AG04450 (cell line): Measurements from ENCODE around the gene PCDHGB4. TPM values are rescaled to one million over a fixed set of nuclear protein-coding genes. Genes with fewer than 3 reads are reported as not detected.
"Not testable (repeated sequence)": the region's sequence is repeated elsewhere in the genome, so short reads cannot be mapped to it uniquely, and the experiment has no call there.

Experiments used
- CTCF ChIA-PET: fragments of 300-600, 350-600 bp; formaldehyde crosslinking; extraction: SDS; loops from one replicate; lab custom pipeline; 2022; ENCODE audit warnings: antibody characterized with exemption, inconsistent platforms; lab: Charles Lee
- POLR2A ChIA-PET: fragments of 350-600 bp; formaldehyde crosslinking; extraction: SDS; loops from one replicate; lab custom pipeline; 2021; ENCODE audit warnings: antibody characterized with exemption, inconsistent platforms; lab: Yijun Ruan, JAX
- DNase-seq: peaks from one replicate; pipeline ENCODE4 v3.0.0-alpha.2; 2011; ENCODE audit warnings: low read depth, low spot score
- H3K27ac ChIP-seq: one replicate; pipeline ENCODE4 v1.5.1; 2012; ENCODE audit warnings: low read depth, low read length, control low read depth
- H3K27me3 ChIP-seq: one replicate; pipeline ENCODE4 v1.6.0; 2012; ENCODE audit warnings: low read length; ENCODE audit not compliant: control insufficient read depth, insufficient read depth
- H3K4me3 ChIP-seq: 2 replicates; pipeline ENCODE4 v1.5.1; 2011; ENCODE audit warnings: mild to moderate bottlenecking, low read depth, low read length, control low read depth
- H3K9me3 ChIP-seq: 2 replicates; pipeline ENCODE4 v1.5.1; 2012; ENCODE audit warnings: low read length; ENCODE audit not compliant: control insufficient read depth, insufficient read depth
- CTCF ChIP-seq: IDR thresholded peaks from 2 replicates; pipeline ENCODE4 v1.5.1; 2011; ENCODE audit warnings: low read depth, low read length, control low read depth, inconsistent platforms
- polyA plus RNA-seq: library from polyadenylated mRNA; depleted of rRNA; stranded (reverse); fragments of >200 nt; gene quantifications from 2 replicates; pipeline ENCODE4 v1.2.3, GENCODE V29; 2011

PCDHGB4 gene
- polyA plus RNA-seq, 1 experiment: 10.3 TPM

GRCh38 chr5:141412854-141413539 lies 25.5 kb downstream of the PCDHGB4 start, which contains the start of gene PCDHGA10:
TSS of gene PCDHGA10 (plus strand) at chr5:141412987. CDS start at chr5:141413176, 189 bp downstream.
- peak within 1 kb of the TSS; percentile 52 for H3K27ac ChIP-seq
- peak within 1 kb of the TSS; percentile 58 for H3K4me3 ChIP-seq
- POLR2A ChIA-PET: interaction anchor here (0.9 to 1.8 kb wide), 3 partner anchors 112 to 151 kb away, joined by 3 to 5 read pairs (median 4); no protein-coding TSS in a partner anchor
- TF ChIP-seq CTCF: peak; percentile 77
- no peaks in the 10 kb centered on the region for H3K27me3 ChIP-seq
- H3K9me3 ChIP-seq: peaks cover 62% of the 10 kb centered on the region
- DNase-seq: no peak
- CTCF ChIA-PET: interaction anchor here (0.7 to 5.0 kb wide), 33 partner anchors 8 to 178 kb away, joined by 3 to 178 read pairs (median 4); partner anchors contain the start of genes PCDHGA1, PCDHGA11, PCDHGA12 and PCDHGA4

DNA sequence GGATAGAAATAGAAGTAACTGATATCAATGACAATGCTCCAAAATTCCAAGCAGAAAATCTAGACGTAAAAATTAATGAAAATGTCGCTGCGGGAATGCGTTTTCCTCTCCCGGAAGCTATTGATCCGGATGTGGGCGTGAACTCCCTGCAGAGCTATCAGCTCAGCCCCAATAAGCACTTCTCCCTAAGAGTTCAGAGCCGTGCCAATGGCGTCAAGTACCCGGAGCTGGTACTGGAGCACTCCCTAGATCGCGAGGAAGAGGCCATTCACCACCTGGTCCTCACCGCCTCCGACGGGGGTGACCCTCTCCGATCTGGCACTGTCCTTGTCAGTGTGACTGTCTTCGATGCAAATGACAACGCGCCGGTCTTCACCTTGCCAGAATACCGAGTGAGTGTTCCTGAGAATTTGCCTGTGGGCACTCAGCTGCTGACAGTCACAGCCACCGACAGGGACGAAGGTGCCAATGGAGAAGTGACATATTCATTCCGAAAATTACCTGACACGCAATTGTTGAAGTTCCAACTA lies 26.1 kb downstream of the PCDHGB4 start:
- no peaks in the 10 kb centered on the region for H3K27me3 ChIP-seq
- no peak for TF ChIP-seq CTCF
- ChIA-PET POLR2A (interaction anchor here (0.9 to 1.8 kb wide), 3 partner anchors 111 to 151 kb away, joined by 3 to 5 read pairs (median 4); no protein-coding TSS in a partner anchor), CTCF (interaction anchor here (0.7 to 5.0 kb wide), 23 partner anchors 11 to 155 kb away, joined by 3 to 178 read pairs (median 4); partner anchors contain the start of genes PCDHGA12, PCDHGA9, PCDHGB1 and PCDHGB3)
- no peak overlapping the region for H3K27ac ChIP-seq
- peak overlapping the region; percentile 58 for H3K4me3 ChIP-seq
- H3K9me3 ChIP-seq: peaks cover 62% of the 10 kb centered on the region
- DNase-seq: no peak

GRCh38 chr5:141414548-141415274 lies 27.2 kb downstream of the PCDHGB4 start:
- H3K27me3 ChIP-seq, H3K27ac ChIP-seq, DNase-seq, H3K4me3 ChIP-seq, POLR2A ChIA-PET: not testable (repeated sequence)
- peaks cover 63% of the 10 kb centered on the region for H3K9me3 ChIP-seq
- CTCF ChIA-PET: interaction anchor here (0.9 to 5.0 kb wide), 6 partner anchors 15 to 149 kb away, joined by 3 to 178 read pairs (median 20); partner anchors contain the start of genes PCDHGA12 and PCDHGB3

GRCh38 chr5:141415275-141415618 lies 27.7 kb downstream of the PCDHGB4 start:
- H3K9me3 ChIP-seq: peaks cover 61% of the 10 kb centered on the region
- H3K27ac ChIP-seq, H3K4me3 ChIP-seq, DNase-seq, POLR2A ChIA-PET, H3K27me3 ChIP-seq: not testable (repeated sequence)
- CTCF ChIA-PET: interaction anchor here (4.8 to 7.6 kb wide), 2 partner anchors 143 to 148 kb away, joined by 106 to 107 read pairs; no protein-coding TSS in a partner anchor

- H3K27me3 ChIP-seq: not testable (repeated sequence)
- H3K9me3 ChIP-seq: peaks cover 73% of the 10 kb centered on the region
- CTCF ChIA-PET: interaction anchor here (0.5 to 7.6 kb wide), 21 partner anchors 10 to 149 kb away, joined by 3 to 107 read pairs (median 4); partner anchors contain the start of genes PCDHGA1, PCDHGA4, PCDHGA9 and PCDHGB5
- H3K27ac ChIP-seq: peak within 1 kb of the TSS; percentile 65
- H3K4me3 ChIP-seq: peak within 1 kb of the TSS; percentile 57
- peak; percentile 78 for TF ChIP-seq CTCF
- DNase-seq: peak; percentile 55
- POLR2A ChIA-PET: interaction anchor here (0.6 kb wide), 1 partner anchor 140 kb away, joined by 3 read pairs; no protein-coding TSS in a partner anchor
Measured at GRCh38 chr5:141417494-141418172, 30.1 kb downstream of the PCDHGB4 start, which contains the start of gene PCDHGB7. TSS of gene PCDHGB7 (plus strand) at chr5:141417677. CDS start at chr5:141417860, 183 bp downstream.
